Endothelial cell of umbilical vein (primary cell): ENCODE data around the gene MYEOV.

Experiments
- EZH2 ChIP-seq: IDR thresholded peaks from 2 replicates; pipeline ENCODE4 v1.6.1; 2012; ENCODE audit warnings: borderline replicate concordance, low read depth, mild to moderate bottlenecking, moderate library complexity, low read length, inconsistent platforms; ENCODE audit not compliant: severe bottlenecking
- GATA2 ChIP-seq: IDR thresholded peaks from 2 replicates; pipeline ENCODE4 v1.7.0; 2011; ENCODE audit warnings: low read depth, mild to moderate bottlenecking, moderate library complexity, mixed read lengths, low read length; ENCODE audit not compliant: insufficient read length, insufficient read depth
- MAX ChIP-seq: IDR thresholded peaks from 2 replicates; pipeline ENCODE4 v1.6.1; 2011; ENCODE audit not compliant: insufficient read depth, insufficient read length
- MYC ChIP-seq: IDR thresholded peaks from one replicate; pipeline ENCODE4 v1.6.1; 2011; ENCODE audit warnings: mild to moderate bottlenecking, low read depth, low read length
- POLR2A ChIP-seq: IDR thresholded peaks from 2 replicates; pipeline ENCODE4 v1.6.1; 2012; ENCODE audit warnings: low read depth, mild to moderate bottlenecking, control low read depth, low read length
- TF ChIP-seq, protein P1 (sequence below), 2 donors: IDR thresholded peaks; 1 replicate in 1 of 2; 2 replicates in 1 of 2; pipeline ENCODE4 v1.5.1; 2011; ENCODE audit warnings: low read length in 2 of 2, mild to moderate bottlenecking in 2 of 2, moderate library complexity in 2 of 2, control low read depth in 1 of 2, inconsistent platforms in 1 of 2, low read depth in 1 of 2; ENCODE audit not compliant: insufficient read depth in 1 of 2; ENCODE audit errors: extremely low read depth in 1 of 2

DNA sequence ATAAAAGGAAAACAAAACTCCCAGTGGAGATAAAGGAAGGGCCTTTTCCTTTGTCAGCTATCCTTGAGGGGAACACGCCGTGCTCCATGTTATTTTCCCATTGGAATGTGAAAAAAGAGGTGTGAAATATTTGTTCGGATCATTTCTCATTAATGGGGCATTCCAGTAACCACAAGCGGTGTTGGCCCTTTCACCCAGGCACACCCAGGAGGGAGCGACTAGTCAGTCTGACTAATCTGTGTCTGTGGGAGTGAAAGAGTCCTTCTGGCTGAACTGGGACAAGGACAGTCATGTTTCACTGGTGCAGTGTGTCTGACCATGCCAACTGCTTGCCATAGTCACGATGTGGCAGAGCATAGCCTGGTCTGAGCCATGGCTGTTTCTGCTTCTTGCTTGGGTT is 13.0 kb upstream of the MYEOV start:
- no peak for TF ChIP-seq EZH2
- TF ChIP-seq MYC = no peak
- TF ChIP-seq, protein P1, sequence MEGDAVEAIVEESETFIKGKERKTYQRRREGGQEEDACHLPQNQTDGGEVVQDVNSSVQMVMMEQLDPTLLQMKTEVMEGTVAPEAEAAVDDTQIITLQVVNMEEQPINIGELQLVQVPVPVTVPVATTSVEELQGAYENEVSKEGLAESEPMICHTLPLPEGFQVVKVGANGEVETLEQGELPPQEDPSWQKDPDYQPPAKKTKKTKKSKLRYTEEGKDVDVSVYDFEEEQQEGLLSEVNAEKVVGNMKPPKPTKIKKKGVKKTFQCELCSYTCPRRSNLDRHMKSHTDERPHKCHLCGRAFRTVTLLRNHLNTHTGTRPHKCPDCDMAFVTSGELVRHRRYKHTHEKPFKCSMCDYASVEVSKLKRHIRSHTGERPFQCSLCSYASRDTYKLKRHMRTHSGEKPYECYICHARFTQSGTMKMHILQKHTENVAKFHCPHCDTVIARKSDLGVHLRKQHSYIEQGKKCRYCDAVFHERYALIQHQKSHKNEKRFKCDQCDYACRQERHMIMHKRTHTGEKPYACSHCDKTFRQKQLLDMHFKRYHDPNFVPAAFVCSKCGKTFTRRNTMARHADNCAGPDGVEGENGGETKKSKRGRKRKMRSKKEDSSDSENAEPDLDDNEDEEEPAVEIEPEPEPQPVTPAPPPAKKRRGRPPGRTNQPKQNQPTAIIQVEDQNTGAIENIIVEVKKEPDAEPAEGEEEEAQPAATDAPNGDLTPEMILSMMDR (IDR thresholded peaks at IDR 0.05; ENCODE audit: extremely low read depth in 1 of 2, insufficient read depth in 1 of 2, low read depth in 1 of 2, low read length in 2 of 2) = no peak
- TF ChIP-seq MAX = no peak
- no peak for TF ChIP-seq GATA2
- TF ChIP-seq POLR2A = no peak
